NOMO-1 treated with dmso at 0.1 percent for 144 hours (cell line): ENCODE data around the gene ACOT13.
A peak's percentile ranks its signal among the peaks of the same experiment; 100 is the strongest.
"Not testable (repeated sequence)": the region's sequence is repeated elsewhere in the genome, so short reads cannot be mapped to it uniquely, and the experiment has no call there.

ENCODE experiments used
- DNase-seq: peaks from one replicate; lab custom pipeline; 2025; ENCODE audit not compliant: unreplicated experiment; lab: John Stamatoyannopoulos, UW

The ACOT13 gene

DNA sequence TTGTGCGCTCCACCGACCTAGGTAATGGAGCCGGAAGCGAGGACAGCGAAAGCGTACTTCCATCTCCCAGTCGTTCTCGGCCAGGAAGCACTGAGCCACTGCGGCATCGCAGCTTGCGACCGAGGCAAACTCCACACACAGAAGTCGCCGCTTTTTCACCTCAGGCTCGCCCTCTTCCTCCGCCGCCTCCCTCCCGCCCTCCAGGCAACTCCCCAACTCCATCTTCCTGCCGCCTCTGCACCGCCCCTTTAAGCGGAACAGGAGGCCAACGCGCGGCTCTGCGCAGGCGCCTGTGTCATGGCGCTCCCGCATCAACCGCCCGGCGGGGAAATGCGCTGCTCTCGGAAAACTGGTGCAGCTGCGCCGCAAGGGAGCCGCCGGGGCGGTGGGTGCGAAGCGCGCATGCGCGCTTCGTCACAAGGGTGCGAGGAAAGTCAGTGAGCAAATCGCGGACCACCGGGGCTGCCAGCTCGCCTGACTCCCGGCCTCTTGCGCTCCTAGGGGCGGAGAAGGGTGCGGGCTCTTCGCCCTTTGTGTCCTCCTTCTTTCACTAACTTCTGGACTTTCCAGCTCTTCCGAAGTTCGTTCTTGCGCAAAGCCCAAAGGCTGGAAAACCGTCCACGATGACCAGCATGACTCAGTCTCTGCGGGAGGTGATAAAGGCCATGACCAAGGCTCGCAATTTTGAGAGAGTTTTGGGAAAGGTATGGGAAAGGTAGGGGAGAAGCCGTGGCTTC lies at the start of gene ACOT13, which contains the start of gene TDP2:
Gene ACOT13, plus strand, starts transcription at position 437 of the 737 bp plus-strand sequence. Its CDS starts 187 bp downstream, at position 624.
Gene TDP2, minus strand, starts transcription at position 259 of the 737 bp plus-strand sequence. Its CDS starts 37 bp downstream, at position 222.
- peak; percentile 96 for DNase-seq

- DNase-seq = no peak
These were observed 47.2 kb upstream of the ACOT13 start for GRCh38 chr6:24619661-24620060.

- no peak for DNase-seq
These were observed 46.2 kb upstream of the ACOT13 start for GRCh38 chr6:24620637-24621036.

GRCh38 chr6:24621626-24622289 lies 45.1 kb upstream of the ACOT13 start:
- no peak for DNase-seq

GRCh38 chr6:24630856-24631505 lies 35.9 kb upstream of the ACOT13 start:
- DNase-seq = no peak

DNA sequence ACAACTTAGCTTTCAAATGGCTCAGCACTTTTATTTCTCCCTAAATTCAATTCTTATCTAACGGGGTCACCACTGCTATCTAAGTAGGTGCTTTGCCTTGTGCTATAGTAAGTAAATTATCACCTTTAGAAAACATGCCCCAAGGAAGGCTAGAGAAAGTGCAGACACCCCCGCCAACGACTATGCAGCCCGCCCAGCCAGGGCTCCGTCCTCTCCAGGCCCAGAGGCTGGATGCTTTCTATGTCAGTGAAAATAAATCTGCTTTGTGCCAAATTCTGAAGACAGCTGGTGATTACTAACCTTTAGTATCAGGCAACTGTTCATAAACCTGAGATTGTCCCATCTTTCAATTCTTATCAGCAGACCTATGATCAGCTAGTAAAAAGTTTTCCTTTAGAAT lies 35.2 kb upstream of the ACOT13 start:
- no peak for DNase-seq

DNA sequence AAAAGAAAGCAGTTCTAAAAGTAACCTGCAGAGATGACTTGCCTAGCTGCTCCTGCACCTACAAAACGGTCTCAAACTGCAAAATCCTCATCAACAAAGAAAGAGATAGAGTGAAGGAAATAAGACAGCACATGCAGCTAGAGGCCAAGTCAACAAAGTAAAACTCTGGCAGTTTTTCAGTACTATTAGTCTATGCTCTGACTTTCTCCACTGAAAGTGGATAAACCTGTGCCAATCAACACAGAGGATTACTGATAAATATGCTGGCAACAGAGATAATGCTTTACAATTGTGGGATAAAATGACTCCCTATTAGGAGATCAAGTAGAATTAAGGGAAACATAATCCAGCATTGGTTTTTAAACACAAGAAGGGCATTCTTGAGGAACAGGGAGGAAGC lies 34.3 kb upstream of the ACOT13 start:
- DNase-seq = no peak

DNA sequence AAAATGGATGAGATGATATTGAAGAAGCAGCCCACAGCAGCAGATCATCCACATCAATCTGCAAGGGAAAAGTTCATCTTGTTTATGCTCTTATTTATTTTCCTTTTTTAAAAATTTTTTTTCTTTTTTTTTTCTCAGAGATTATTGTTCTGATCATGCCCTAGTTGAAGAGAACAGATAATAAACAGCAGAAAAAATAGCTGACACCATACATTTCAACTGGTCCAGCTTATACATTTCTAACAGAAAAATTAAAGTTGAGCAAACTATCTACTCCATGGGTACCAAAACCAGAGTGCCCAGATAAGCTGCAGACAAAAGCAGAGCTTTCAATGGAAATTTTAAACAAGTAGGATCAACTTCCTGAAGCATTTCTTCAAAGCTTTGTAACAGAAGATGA lies 30.2 kb upstream of the ACOT13 start:
- DNase-seq = no peak

GRCh38 chr6:24640166-24640565 lies 26.7 kb upstream of the ACOT13 start:
- DNase-seq = no peak

DNA sequence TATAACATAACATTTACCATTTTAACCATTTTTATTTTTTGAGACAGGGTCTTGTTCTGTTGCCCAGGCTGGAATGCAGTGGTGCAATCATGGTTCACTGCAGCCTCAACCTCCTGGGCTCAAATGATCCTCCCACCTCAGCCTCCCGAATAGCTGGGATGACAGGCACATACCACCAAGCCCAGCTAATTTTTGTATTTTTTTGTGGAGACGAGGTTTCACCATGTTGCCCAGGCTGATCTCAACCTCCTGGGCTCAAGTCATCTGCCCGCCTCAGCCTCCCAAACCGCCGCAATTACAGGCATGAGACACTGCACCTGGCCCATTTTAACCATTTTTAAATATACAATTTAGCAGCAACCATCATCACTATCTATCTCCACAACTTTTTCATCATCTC lies 26.2 kb upstream of the ACOT13 start:
- DNase-seq = not testable (repeated sequence)

DNA sequence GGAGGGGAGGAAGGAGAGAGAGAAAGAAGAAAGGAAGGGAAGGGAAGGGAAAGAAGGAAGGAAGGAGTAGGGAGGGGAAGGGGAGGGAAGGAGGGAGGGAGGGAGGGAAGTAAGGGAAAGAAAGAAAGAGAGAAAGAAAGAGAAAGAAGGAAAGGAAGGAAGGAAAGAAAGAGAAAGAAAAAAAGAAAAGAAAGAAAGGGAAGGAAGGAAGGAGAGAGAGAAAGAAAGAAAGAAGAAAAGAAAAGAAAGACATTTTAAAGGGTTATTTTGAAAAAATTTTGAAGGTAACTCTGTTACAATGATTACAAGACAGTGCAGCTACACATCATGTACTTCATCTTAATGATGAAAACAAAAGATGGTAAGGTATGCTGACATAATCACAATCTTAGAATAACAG lies 24.8 kb upstream of the ACOT13 start:
- DNase-seq = no peak

DNA sequence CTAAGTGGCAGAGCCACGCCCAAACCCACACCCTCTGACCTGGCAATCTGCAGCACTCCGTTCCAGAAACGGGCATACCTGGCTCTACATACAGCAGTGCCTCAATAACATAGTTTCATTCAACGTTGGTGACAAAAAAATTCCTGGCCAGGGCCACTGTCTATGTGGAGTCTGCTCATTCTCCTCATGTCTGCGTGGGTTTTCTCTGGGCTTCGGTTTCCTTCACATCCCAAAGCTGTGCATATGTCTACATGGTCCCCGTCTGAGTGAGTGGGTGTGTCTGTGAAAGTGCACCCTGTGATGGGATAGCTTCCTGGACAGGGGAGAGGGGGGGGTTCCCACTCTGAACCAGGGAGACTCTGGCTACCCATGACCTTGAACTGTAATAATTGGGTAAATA lies 23.0 kb upstream of the ACOT13 start:
- no peak for DNase-seq

GRCh38 chr6:24644377-24644776 lies 22.5 kb upstream of the ACOT13 start:
- DNase-seq = no peak

- DNase-seq = no peak
These were observed 20.1 kb upstream of the ACOT13 start for GRCh38 chr6:24646771-24647170.

DNA sequence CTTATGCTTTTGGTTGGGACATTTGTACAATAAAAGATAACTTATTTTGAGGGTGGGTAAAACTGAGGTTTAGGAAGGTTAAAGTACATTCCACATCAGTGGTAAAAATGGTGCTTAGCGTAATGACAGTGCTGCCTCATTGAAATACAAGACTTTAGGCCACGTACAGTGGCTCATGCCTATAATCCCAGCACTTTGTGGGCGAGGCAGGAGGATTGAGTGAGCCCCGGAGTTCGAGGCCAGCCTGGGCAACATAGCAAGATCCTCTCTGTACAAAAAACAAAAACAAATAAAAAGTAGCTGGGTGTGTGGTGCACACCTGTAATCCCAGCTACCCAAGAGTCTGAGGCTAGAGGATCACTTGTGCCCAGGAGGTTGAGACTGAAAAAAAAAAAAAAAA lies 18.6 kb upstream of the ACOT13 start:
- DNase-seq = no peak

DNA sequence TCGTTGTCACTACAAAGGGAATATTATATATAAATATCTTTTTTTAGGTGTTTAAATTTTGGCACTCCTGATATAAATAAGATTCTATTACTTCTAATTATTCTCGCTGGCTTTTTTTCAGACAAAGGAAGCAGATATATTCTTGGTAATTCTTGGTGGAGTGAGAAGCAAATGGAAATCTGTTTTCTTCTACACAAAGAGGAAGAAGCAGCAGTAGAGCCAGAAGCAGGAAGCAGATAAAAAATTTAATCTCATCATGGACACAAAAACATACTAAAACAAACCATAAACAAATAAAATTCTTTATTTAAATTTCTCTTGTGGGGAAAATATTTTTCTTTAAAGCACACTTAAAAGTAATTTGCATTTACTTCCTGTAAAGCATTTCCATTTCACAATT lies 17.2 kb upstream of the ACOT13 start:
- no peak for DNase-seq

GRCh38 chr6:24650365-24650764 lies 16.5 kb upstream of the ACOT13 start:
- DNase-seq = no peak

DNA sequence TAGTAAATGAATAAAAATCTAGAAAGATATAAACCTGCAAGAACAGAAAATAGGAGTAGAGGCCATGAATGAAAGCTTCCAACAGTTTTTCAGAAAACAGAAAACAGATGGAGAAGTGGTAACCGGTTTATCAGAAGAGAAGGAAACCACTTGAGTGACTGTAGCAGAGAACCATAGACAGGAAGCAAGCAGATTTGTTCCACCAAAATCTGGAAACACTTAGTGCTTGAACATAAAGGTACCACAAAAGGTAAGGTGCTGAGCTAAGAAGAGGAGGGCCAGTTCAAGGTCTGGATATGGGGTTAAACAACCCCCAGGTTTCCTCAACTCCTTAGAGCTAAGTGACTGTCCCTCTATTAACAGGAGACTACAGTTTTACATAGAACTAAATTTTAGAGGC lies 11.7 kb upstream of the ACOT13 start:
- no peak for DNase-seq

GRCh38 chr6:24658573-24659560 lies 8.0 kb upstream of the ACOT13 start:
- DNase-seq = no peak

DNA sequence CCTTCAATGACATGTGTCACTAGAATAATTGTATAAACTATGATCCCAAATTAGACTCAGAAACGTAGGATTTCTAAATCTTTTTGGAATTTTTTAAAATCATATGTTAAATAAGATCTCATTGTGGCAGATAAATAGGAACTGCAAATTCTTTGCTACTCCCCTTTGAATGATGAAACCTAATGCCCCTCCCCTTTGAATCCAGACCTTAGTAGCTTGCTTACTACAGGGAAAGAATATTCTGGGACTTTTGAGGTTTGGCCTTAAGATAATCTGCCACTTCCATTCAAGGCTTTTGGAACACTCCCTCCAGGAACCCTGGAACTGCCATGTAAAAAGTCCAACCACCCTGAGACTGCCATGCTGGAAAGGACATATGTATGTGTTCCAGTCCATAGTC lies 7.3 kb upstream of the ACOT13 start:
- no peak for DNase-seq

GRCh38 chr6:24660105-24660504 lies 6.8 kb upstream of the ACOT13 start:
- DNase-seq = no peak
